HepG2 (cell line): ENCODE results near the gene THUMPD1. TPM values are rescaled to one million over a fixed set of nuclear protein-coding genes. Genes with fewer than 3 reads are reported as not detected.
"Not testable (repeated sequence)": the region's sequence is repeated elsewhere in the genome, so short reads cannot be mapped to it uniquely, and the experiment has no call there.

ENCODE experiments used
- ATAC-seq: fragments of 200-7000 bp; cut with Tn5 transposase; 3 replicates; pipeline ENCODE4 v1.9.1; 2020; ENCODE audit warnings: mild to moderate bottlenecking, moderate library complexity
- BruUV-seq: library from RNA; stranded (reverse); fragments of 400-500 nt; replicated peaks from 2 replicates; lab custom pipeline; 2021; lab: Mats Ljungman, UMichigan
- CTCF ChIA-PET: fragments of 300-600 bp; formaldehyde crosslinking; extraction: SDS; loops from one replicate; lab custom pipeline; 2021; ENCODE audit warnings: low total read pairs, inconsistent platforms, low intra/inter-chr PET ratio; lab: Yijun Ruan, JAX
- POLR2A ChIA-PET: fragments of 350-600 bp; sonication (Branson Sonifier 250); formaldehyde crosslinking; loops from one replicate; lab custom pipeline; 2020; ENCODE audit warnings: antibody characterized with exemption, inconsistent platforms; lab: Yijun Ruan, JAX
- DNase-seq: peaks from one replicate; pipeline ENCODE4 v3.0.0-alpha.2; 2015; ENCODE audit warnings: low spot score
- FAIRE-seq: peaks from 3 replicates; lab custom pipeline; 2011; peaks lifted over from hg19 to GRCh38; lab: Jason Lieb, UNC
- H2AFZ ChIP-seq: one replicate; pipeline ENCODE4 v1.6.1; 2011; ENCODE audit warnings: low read length, inconsistent platforms
- H3K27ac ChIP-seq: fragments of 300-600 bp; 3 replicates; pipeline ENCODE4 v1.8.0; 2011; ENCODE audit warnings: mixed run types, mild to moderate bottlenecking, mixed read lengths, low read length, inconsistent platforms; ENCODE audit not compliant: insufficient read depth; ENCODE audit errors: extremely low read length
- H3K27me3 ChIP-seq, 2 experiments: fragments of 200-600 bp in 1 of 2; 2 replicates in 1 of 2; 3 replicates in 1 of 2; pipeline versions ENCODE4 v1.6.0 to v1.8.0; 2011; ENCODE audit warnings: low read length in 2 of 2, mild to moderate bottlenecking in 2 of 2, moderate library complexity in 2 of 2, inconsistent platforms in 1 of 2; ENCODE audit not compliant: insufficient read depth in 2 of 2, control insufficient read depth in 1 of 2
- H3K36me3 ChIP-seq, 2 experiments: fragments of 200-600 bp in 1 of 2; replicated peaks in 1 of 2; 2 replicates in 1 of 2; 3 replicates in 1 of 2; pipeline versions ENCODE4 v1.5.1 to v1.8.0; 2011; ENCODE audit warnings: low read length in 2 of 2, inconsistent platforms in 1 of 2; ENCODE audit not compliant: insufficient read depth in 2 of 2, control insufficient read depth in 1 of 2
- H3K4me1 ChIP-seq: 2 replicates; pipeline ENCODE4 v1.5.1; 2012; ENCODE audit warnings: low read length, inconsistent platforms; ENCODE audit not compliant: insufficient read depth
- H3K4me2 ChIP-seq: 2 replicates; pipeline ENCODE4 v1.6.0; 2011; ENCODE audit warnings: low read depth, low read length, inconsistent platforms
- H3K4me3 ChIP-seq, 3 experiments: fragments of 200-600 bp in 1 of 3; sonication (generic), shearing (Covaris generic) in 1 of 3; replicated peaks in 1 of 3; 2 replicates each; pipeline ENCODE4 v1.5.1; 2011 to 2016; ENCODE audit warnings: low read length in 3 of 3, inconsistent platforms in 2 of 3, low read depth in 2 of 3, mild to moderate bottlenecking in 2 of 3, control low read depth in 1 of 3, mixed read lengths in 1 of 3; ENCODE audit not compliant: insufficient read depth in 1 of 3
- H3K79me2 ChIP-seq: one replicate; pipeline ENCODE4 v1.6.1; 2011; ENCODE audit warnings: low read length, inconsistent platforms; ENCODE audit not compliant: insufficient read depth
- H3K9ac ChIP-seq: 2 replicates; pipeline ENCODE4 v1.6.0; 2011; ENCODE audit warnings: mild to moderate bottlenecking, low read depth, low read length, inconsistent platforms; ENCODE audit not compliant: insufficient read depth
- H3K9me3 ChIP-seq: 2 replicates; pipeline ENCODE4 v1.5.1; 2012; ENCODE audit warnings: mild to moderate bottlenecking, low read length
- H4K20me1 ChIP-seq: 2 replicates; pipeline ENCODE4 v1.6.0; 2011; ENCODE audit warnings: inconsistent platforms, mild to moderate bottlenecking, low read length, moderate library complexity; ENCODE audit not compliant: insufficient read depth
- CTCF ChIP-seq: sonication (generic); formaldehyde crosslinking; IDR thresholded peaks from 2 replicates; pipeline ENCODE4 v1.5.0; 2020; ENCODE audit warnings: mild to moderate bottlenecking, missing genetic modification reagents, moderate library complexity
- MYC ChIP-seq: sonication (generic); formaldehyde crosslinking; IDR thresholded peaks from 2 replicates; pipeline ENCODE4 v1.9.0; 2021; ENCODE audit warnings: missing genetic modification reagents, borderline replicate concordance
- PBX2 ChIP-seq: IDR thresholded peaks from 2 replicates; pipeline ENCODE4 v1.6.1; 2016; ENCODE audit warnings: control low read depth
- SALL2 ChIP-seq: sonication (generic); formaldehyde crosslinking; IDR thresholded peaks from 2 replicates; pipeline ENCODE4 v1.8.1; 2023; ENCODE audit warnings: mild to moderate bottlenecking, missing genetic modification reagents, inconsistent platforms
- STAG1 ChIP-seq: sonication (generic); formaldehyde crosslinking; IDR thresholded peaks from 2 replicates; pipeline ENCODE4 v1.4.0; 2020; ENCODE audit warnings: missing genetic modification reagents
- ZNF564 ChIP-seq: sonication (generic); formaldehyde crosslinking; IDR thresholded peaks from 2 replicates; pipeline ENCODE4 v1.8.1; 2023; ENCODE audit warnings: mild to moderate bottlenecking, missing genetic modification reagents
- ZNF567 ChIP-seq: sonication (generic); formaldehyde crosslinking; IDR thresholded peaks from 2 replicates; pipeline ENCODE4 v1.8.1; 2023; ENCODE audit warnings: mild to moderate bottlenecking, missing genetic modification reagents, borderline replicate concordance
- ZNF777 ChIP-seq: sonication (generic); formaldehyde crosslinking; IDR thresholded peaks from 2 replicates; pipeline ENCODE4 v1.4.0; 2020; ENCODE audit warnings: missing genetic modification reagents
- WGBS: methylation state at CpG from one replicate; pipeline ENCODE4 v1.1.6; 2017; ENCODE audit warnings: low lambda C conversion rate; 5-methylcytosine and 5-hydroxymethylcytosine counted together
- in situ Hi-C: cut with HindIII; loops from 2 replicates; pipeline ENCODE4 v1.10.0; 2017; ENCODE audit warnings: low pct_unique_long_range_greater_than_20kb; ENCODE audit not compliant: extremely low pct_ligation_motif_present
- intact Hi-C: fragments of 100-400 bp; cut with micrococcal nuclease; formaldehyde crosslinking; loops from one replicate; pipeline ENCODE4 v1.10.0; 2022; ENCODE audit not compliant: unreplicated experiment
- polyA plus RNA-seq, 8 experiments: library from polyadenylated mRNA; depleted of rRNA in 3 of 8; stranded (reverse) in 7 of 8; unstranded in 1 of 8; fragments of >200 nt; fragmentation: Illumina TruSeq in 4 of 8; extraction: Trizol in 4 of 8; gene quantifications; 2 replicates each; pipeline versions ENCODE4 v1.2.1 to v1.2.3, GENCODE V29; 2011 to 2016; ENCODE audit warnings: low read depth in 4 of 8, missing spikeins in 1 of 8, mixed read lengths in 1 of 8; ENCODE audit not compliant: insufficient read depth in 1 of 8
- total RNA-seq, 5 experiments: library from RNA; depleted of rRNA; stranded (reverse); fragments of >200 nt; fragmentation: Illumina TruSeq; extraction: Trizol; gene quantifications; 2 replicates each; pipeline ENCODE4 v1.2.3, GENCODE V29; 2016; ENCODE audit warnings: low read depth in 1 of 5

The THUMPD1 gene
- total and polyA plus RNA-seq, 2 of the 13 experiments (the other 11 are each of a cell fraction or from before 2014, with no cell fraction given) = 22.7 to 69.1 TPM

GRCh38 chr16:20708129-20708528 lies 33.5 kb downstream of the THUMPD1 start:
- intact Hi-C loops, FAIRE-seq, CTCF ChIA-PET: not testable (repeated sequence)

GRCh38 chr16:20707461-20707860 lies 34.2 kb downstream of the THUMPD1 start:
- FAIRE-seq (no peak), ATAC-seq (peak; percentile 36), DNase-seq (no peak)
- in situ Hi-C loops = no loop called here
- Histone ChIP-seq H3K9ac (no peak overlapping the region), H3K36me3 (peaks cover 5 to 12% of the 10 kb centered on the region in 2 experiments; a peak in 4 of 5 replicates), H3K4me3 (no peak overlapping the region), H3K4me2 (no peak overlapping the region), H3K4me1 (peaks cover 7% of the 10 kb centered on the region), H3K79me2 (no peaks in the 10 kb centered on the region), H2AFZ (no peak overlapping the region), H3K9me3 (no peaks in the 10 kb centered on the region), H3K27me3 (no peaks in the 10 kb centered on the region), H4K20me1 (no peaks in the 10 kb centered on the region), H3K27ac (no peak overlapping the region)
- intact Hi-C loops = no loop called here
- BruUV-seq = no TSS peak
- WGBS = 100% methylated on average over 2 of the region's 2 CpGs
- POLR2A ChIA-PET = no interaction called here
- CTCF ChIA-PET = no interaction called here
- TF ChIP-seq ZNF777 (CRISPR knock-in tag) = no peak
- 0 out of 2 replicates have a peak, but pooled peaks have one; percentile 27 for TF ChIP-seq SALL2 (CRISPR knock-in tag)
- no peak for TF ChIP-seq ZNF564 (CRISPR knock-in tag)
- no peak for TF ChIP-seq PBX2 (CRISPR knock-in tag)
- no peak for TF ChIP-seq ZNF567 (CRISPR knock-in tag)
- TF ChIP-seq MYC (CRISPR knock-in tag) = 0 out of 2 replicates have a peak, but pooled peaks have one; percentile 22

More at GRCh38 chr16:20708129-20708528, 33.5 kb downstream of the THUMPD1 start:
- WGBS = 74% methylated on average over 3 of the region's 3 CpGs
- TF ChIP-seq STAG1 = peak; percentile 59
- peak; percentile 46 for TF ChIP-seq CTCF (CRISPR knock-in tag)
- ATAC-seq, H3K79me2 ChIP-seq, H3K4me3 ChIP-seq, BruUV-seq, H2AFZ ChIP-seq, H3K4me1 ChIP-seq, in situ Hi-C loops, H4K20me1 ChIP-seq, H3K27me3 ChIP-seq, H3K9me3 ChIP-seq, POLR2A ChIA-PET, DNase-seq, H3K9ac ChIP-seq, H3K4me2 ChIP-seq, H3K27ac ChIP-seq: not testable (repeated sequence)
- H3K36me3 ChIP-seq = peaks cover 5 to 12% of the 10 kb centered on the region in 2 experiments; a peak in 4 of 5 replicates

- H3K9me3 ChIP-seq, intact Hi-C loops, in situ Hi-C loops, DNase-seq, POLR2A ChIA-PET, H3K27me3 ChIP-seq, H3K27ac ChIP-seq, H3K4me3 ChIP-seq, H3K4me1 ChIP-seq, ATAC-seq, H3K4me2 ChIP-seq, H3K36me3 ChIP-seq, H4K20me1 ChIP-seq, H2AFZ ChIP-seq, CTCF ChIA-PET, FAIRE-seq, H3K9ac ChIP-seq, H3K79me2 ChIP-seq: not testable (repeated sequence)
- 93% methylated on average over 1 of the region's 1 CpG for WGBS
- TSS peak; percentile 6 for BruUV-seq
These were observed 35.6 kb downstream of the THUMPD1 start for GRCh38 chr16:20705972-20706371.
